Fibroblast of gingiva (primary cell): Measurements from ENCODE around the gene PRRX2.
A peak's percentile ranks its signal among the peaks of the same experiment; 100 is the strongest.

Experiments
- DNase-seq: peaks from one replicate; pipeline ENCODE4 v3.0.0-alpha.2; 2011; ENCODE audit warnings: low read depth

The PRRX2 gene

GRCh38 chr9:129678844-129679243 lies 13.4 kb downstream of the PRRX2 start:
- DNase-seq: no peak

DNA sequence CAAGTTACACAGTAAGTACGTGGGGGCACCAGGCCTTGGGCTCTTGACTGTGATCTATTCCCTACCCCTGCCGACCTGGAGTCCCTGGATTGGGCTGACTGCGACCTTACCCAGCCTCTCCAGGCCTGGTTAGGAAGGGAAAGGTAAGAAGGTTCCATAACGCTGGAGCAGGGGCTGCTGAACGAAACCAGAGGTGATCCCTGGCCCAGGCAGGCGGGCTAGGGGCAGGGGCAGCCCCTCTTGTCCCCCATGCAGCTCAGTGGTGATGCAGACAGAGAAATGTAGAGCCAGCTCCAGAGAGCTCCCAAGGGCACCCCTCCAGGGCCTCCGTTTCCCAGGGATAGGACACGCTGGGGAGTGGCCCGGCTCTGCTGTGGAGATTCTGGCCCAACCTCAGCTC lies 14.1 kb downstream of the PRRX2 start:
- DNase-seq: no peak

- no peak for DNase-seq
These were observed 16.5 kb downstream of the PRRX2 start for GRCh38 chr9:129681924-129682323.

DNA sequence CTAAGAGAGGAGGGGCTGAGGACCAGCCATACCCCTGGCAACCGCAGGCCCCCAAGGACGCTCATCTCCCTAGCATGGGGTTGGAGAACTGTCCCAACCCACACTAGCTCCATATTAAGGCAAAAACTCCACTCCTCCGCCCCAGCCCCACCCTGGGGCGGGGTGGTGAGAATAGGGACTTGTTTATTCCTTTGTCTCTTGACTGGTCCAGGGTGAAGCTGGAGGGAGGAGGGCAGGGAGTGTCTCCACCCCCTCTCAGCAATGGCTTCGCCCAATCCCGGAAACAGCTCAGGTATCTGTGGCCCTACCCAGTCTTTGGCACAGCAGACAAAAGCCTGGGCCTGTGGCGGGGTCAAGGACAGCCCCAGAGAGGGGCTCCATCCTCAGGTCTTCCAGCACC lies 16.9 kb downstream of the PRRX2 start:
- no peak for DNase-seq

DNA sequence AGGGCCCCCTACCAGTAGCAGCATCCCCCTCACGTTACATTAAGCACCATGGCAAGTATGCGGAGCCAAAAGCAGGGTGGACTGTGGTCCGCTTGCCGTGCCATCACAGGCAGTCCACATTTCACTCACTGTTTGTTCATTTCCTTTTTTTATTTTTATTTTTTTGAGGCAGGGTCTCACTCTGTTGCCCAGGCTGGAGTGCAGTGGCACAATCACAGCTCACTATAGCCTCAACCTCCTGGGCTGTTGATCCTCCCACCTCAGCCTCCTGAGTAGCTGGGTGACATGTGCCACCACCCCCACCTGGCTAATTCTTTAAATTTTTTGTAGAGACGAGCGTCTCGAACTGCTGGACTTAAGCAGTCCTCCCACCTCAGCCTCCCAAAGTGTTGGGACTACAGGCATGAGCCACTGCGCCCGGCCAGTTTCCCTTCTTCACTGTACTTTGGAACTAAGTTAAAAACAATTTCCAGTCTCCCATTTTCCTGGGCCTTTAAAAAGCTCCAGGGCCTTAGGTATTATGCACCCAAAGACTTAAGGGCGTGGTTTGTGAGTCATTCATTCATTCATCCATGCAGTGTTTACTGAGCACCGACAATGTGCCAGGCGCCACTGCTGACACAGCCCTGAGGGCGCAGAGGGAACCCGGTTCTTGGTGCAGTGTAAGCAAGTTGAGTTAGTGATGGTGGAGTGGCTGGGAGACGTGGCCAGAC lies 19.9 kb downstream of the PRRX2 start:
- peak; percentile 41 for DNase-seq

DNA sequence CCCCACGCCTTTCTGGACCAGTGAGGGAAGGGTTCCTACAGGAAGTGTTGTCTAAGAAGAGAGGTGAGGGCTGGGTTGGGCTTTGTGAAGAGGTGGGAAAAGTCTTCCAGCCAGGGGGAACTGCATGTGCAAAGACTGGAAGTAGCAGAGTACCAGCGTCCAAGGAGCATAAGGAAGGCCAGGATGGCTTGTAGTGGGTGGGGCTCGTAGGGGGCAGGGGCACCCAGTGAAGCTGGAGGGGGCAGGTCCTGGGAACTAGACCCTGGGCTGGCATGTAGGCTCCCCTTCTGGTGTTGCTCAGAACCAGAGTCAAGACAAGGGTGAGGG lies 20.4 kb downstream of the PRRX2 start:
- DNase-seq: no peak

- DNase-seq: no peak
These were observed 21.3 kb downstream of the PRRX2 start for GRCh38 chr9:129686736-129687135.

DNA sequence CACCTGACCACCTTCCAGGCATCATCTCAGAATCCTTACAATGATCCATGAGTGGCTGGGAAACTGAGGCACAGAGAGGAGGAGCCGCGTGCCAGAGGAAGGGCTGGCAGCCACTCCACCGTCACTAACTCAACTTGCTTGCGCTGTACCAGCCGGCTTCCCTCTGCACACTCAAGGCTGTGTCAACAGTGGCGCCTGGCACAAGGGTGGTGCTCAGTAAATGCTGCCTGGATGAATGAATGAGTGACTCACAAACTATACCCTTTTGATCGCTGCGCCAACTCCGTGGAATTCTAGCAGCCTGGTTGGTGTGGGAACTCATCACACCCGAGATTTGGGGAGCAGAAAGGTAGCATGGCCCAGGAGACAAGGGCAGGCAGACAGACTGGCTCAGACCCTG lies 21.9 kb downstream of the PRRX2 start:
- no peak for DNase-seq

DNA sequence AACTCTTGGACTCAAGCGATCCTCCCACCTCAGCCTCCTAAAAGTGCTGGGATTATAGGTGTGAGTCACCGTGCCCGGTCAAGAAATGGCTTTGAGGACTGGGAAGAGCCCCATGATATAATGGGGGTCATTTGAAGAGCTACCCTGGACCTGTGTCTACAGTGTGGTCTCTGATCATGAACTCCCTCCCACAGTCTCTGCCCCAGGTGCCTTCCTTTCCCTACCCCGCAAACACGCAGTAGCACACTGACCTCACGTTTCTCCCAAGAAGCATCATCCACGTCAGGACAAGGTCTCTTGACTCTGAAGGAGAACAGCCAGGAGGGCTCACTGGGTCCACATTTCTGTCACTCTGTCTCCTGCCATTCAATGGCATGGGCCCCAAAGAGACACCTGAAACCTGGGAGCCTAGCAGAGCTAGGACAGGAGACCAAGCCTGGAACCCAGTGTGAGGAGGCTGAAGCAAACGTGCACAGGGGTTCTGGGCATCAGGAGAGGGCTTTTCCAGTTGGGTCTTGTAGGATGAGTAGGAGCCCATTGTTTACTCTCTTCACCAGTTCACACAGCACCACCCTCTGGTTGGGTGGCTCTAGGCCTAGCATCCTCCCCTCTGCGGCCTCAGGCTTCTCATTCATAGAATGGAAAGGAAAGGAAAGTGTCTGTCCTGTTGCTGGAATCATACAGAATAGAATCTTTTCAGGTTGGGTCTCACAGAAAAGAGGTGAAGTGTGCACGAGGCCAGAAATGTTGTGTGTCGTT lies 23.0 kb downstream of the PRRX2 start:
- no peak for DNase-seq

DNA sequence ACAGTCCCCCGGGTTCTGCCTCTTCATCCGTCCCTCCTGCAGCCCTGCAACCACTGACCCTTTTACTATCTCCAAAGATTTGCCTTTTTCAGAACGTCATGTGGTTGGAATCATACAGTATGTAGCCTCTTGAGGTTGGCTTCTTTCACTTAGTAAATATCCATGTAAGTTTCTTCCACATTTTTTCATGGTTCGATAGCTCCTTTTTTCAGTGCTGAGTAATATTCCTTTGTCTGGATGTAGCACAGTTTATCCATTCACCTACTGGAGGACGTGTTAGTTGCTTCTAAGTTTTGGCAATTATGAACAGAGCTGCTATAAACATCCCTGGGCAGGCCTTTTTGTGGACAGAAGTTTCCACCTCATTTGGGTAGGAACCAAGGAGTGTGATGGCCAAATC lies 27.1 kb downstream of the PRRX2 start:
- no peak for DNase-seq

GRCh38 chr9:129693741-129694140 lies 28.3 kb downstream of the PRRX2 start:
- peak; percentile 45 for DNase-seq

DNA sequence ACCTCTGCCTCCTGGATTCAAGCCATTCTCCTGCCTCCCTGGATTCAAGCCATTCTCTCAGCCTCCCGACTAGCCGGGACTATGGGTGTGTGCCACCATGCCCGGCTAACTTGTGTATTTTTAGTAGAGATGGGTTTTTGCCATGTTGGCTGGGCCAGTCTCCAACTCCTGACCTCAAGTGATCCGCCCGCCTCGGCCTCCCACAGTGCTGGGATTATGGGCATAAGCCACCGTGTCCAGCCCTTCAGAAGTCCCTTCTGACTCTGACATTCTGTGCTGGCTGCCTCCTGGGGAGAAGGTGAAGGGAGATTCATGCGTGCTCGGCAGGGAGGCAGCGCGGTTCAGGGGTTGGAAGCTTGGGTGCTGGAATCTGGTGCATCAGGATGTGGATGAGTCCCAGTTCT lies 28.8 kb downstream of the PRRX2 start:
- peak; percentile 88 for DNase-seq

DNA sequence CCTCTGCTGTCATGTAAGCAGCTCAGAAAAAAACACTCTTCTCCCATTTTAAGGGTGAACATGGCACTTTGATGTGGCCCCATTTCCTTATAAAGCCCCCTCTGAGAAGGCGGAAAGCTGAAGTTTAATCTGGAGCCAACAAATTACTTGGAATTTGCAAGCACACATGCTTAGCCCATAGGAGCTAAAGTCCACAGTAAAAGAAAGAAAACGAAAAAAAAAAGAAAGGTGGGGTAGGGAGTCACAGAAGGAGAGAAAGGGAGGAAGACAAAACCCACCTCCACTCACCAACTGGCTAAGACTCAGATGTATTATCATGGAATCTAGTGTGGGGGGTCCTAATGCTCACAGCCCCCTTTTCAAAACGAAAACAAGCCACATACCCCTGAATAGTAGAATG lies 30.4 kb downstream of the PRRX2 start:
- DNase-seq: no peak

DNA sequence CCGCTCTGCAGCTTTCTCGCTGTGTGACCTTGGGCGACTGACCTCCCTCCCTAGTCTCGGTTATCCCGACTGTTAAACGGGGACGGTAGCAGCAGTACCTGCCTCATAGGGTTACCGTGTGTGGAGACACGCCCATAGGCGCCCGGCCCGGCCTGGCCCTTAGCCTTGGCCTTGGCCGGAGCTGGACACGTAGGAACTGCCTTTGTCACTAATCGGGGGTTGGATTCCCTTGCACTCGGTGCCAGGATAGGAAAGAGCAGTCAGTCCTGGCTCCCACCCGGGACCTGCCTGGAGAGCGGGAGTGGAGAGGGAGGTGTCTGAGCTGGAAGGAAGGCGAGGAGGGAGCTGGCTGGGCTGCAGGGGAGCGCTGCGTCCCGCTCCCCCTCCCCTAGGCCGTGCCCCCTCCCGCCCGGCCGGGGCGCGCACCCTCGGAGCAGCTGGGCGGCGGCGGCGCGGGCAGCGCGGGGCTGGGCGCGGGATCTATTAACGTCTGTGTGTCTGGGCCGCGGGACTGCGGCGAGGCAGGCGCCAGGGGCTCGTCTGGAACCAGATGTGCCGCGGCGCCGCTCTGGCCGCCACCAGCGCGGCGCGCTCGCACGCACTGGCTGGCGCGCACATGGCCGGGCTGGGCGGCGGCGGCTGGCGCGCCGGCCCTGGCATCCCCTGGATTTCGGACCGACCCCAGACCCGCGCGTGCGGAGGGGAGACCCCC lies 31.7 kb downstream of the PRRX2 start:
- DNase-seq: peak; percentile 78

DNA sequence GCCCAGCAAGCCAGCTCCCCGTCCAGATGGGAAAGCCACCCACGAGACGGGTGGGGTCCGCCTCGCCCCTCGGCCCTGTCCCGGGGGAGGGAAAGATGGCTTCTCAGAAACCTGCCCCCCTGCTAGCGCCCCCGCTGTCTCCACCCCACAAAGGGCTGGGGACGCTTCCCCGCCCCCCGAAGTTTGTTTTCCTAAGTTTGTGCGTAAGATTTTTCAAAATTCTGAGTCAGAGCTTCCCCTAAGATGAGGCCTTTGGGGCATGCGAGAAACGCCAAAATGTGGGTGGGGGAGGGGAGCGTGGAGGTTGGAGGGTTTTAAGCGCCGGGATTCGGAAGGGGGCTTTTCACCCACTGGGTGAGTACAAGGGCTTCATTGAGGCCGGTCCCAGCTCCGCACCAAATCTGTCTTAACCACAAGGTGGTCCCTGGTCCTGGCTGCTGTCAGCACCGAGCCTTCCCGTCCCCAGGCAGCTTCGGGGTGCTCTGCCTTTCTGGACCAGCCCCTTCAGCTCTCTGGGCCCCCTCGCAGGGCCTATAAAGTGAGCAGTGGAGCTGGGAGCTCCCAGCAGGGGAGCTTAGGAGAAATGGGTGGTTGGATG lies 32.3 kb downstream of the PRRX2 start:
- peak; percentile 86 for DNase-seq

DNA sequence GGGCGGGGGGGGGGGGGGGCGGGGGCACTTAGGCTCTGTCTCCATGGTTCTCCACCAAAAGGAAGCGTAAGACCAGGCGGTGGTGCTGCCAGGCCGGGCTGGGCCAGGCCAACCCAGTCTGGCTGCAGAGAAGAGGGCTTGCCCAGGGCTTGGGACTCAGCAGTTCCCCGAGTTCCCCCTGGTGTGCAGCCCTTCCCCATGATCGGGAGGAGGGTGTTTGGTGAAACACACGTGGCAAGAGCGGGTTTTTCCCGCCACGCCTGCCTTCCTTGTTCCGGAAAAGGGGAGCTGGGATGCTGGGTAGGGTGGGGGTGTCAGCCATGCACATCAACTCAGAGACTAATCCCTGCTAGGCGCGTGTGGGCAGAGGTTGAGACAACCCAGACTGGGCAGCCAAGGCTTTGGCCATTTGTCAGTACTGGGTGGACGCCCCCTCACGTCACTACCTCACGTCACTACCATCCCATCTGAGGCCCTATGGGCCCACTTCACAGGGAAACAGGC lies 32.9 kb downstream of the PRRX2 start:
- peak; percentile 79 for DNase-seq

DNA sequence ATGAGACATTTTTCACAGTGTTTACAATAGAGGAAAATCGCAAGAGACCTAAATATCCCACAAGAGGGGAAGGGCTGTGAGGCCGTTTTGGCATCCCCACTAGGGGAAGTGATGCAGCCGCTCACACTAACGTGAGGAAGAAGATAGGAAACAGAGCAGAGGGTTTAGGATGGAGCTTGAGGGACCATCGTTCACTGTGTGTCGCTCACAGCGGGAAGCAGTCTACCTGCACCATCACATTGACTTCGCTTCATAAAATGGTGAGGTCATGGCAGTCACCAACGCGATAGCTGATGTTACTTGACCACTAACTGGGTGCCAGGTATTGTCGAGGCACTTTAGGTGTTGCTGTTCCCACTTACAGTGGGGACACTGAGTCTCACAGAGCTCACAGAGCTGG lies 35.6 kb downstream of the PRRX2 start:
- DNase-seq: no peak

GRCh38 chr9:129701549-129701948 lies 36.1 kb downstream of the PRRX2 start:
- DNase-seq: peak; percentile 83

DNA sequence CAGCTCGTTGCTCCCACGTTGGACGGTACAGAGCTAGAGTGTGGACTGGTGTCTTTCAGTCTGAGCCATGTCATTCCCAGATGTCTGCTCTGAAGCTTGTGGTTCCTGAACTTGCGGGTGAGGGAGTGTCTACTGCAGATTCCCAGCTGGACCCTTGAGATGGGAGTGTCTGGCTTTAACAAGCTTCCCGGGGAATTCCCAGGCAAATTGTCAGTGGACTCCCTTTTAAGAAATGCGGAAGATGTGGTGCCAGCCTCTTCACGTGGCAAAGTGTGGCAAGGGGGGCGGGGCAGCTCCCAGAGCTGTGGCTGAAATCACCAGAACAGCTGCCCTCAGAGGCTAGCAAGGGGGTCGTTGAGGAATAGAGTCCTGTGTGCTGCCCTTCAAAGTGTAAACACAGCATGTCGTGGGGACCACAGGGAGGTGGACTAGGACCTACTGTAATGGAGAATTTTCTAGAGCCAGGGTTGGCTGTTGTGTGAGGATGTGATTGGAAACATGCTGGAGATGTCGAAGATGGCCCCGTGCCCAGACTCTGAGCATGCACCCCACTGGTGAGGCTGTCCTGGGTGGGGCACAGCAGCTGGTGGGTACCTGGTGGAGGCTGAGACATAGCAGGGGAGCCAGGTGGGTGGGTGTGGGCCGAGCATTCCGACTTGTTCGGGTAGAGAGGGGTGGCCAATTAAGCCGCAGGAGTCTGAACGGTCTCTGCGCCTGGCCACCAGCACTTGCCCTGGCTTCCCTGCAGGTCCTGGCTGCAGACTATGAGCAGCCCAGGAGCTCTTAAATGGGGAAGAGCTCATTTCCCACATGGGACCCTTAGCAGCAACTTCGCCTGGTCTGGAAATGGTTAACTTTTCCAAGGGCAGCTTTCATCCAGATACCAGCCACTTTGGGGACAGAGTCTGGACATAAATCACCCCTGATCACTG lies 37.4 kb downstream of the PRRX2 start:
- DNase-seq: peak; percentile 85

GRCh38 chr9:129703667-129704355 lies 38.4 kb downstream of the PRRX2 start:
- DNase-seq: peak; percentile 85

DNA sequence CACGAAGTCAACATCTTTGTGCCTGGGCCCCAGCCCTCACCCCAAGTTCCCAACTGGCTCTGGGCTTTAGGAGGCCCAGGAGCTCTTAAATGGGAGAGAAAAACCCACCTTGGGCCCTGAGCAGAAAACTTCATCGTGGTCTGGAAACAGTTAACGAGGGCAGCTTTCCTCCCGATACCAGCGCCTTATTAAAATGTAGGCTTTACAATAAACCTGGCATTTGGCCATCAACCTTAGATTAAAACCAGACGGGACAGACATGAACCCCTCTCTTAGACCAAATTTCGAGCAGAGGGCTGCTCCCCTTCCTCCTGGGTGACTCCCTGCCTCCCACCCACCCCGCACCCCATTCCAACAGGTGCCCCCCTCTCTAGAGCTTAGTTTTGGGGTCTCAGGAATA lies 39.4 kb downstream of the PRRX2 start:
- DNase-seq: no peak
